Effector memory CD8-positive, alpha-beta T cell (primary cell): ENCODE measurements around the gene PIK3C2G.

Experiments used
- ATAC-seq: fragments of 150-1000 bp; cut with Tn5 transposase; replicated peaks from 2 replicates; pipeline ENCODE4 v1.10.0; 2021; ENCODE audit warnings: mild to moderate bottlenecking, moderate library complexity
- DNase-seq, 3 experiments: peaks; one replicate each; pipeline ENCODE4 v3.0.0; 2021
- H3K27ac Mint-ChIP-seq, 2 donors: one replicate each; pipeline ENCODE4 v1.8.0; 2022; ENCODE audit warnings: mild to moderate bottlenecking in 2 of 2, mixed read lengths in 2 of 2, moderate library complexity in 2 of 2
- H3K27me3 Mint-ChIP-seq, 2 donors: one replicate each; pipeline ENCODE4 v1.8.0; 2022; ENCODE audit warnings: mixed read lengths in 2 of 2
- H3K36me3 Mint-ChIP-seq: one replicate; pipeline ENCODE4 v1.8.0; 2022; ENCODE audit warnings: mild to moderate bottlenecking, moderate library complexity, mixed read lengths; ENCODE audit not compliant: insufficient read depth
- H3K4me1 Mint-ChIP-seq, 2 donors: one replicate each; pipeline ENCODE4 v1.8.0; 2022; ENCODE audit warnings: low read depth in 2 of 2, mixed read lengths in 2 of 2
- H3K4me3 Mint-ChIP-seq, 2 donors: one replicate each; pipeline ENCODE4 v1.8.0; 2022; ENCODE audit warnings: mild to moderate bottlenecking in 2 of 2, mixed read lengths in 2 of 2, moderate library complexity in 2 of 2
- H3K9me3 Mint-ChIP-seq, 2 donors: one replicate each; pipeline ENCODE4 v1.8.0; 2022; ENCODE audit warnings: mixed read lengths in 2 of 2

The PIK3C2G gene

GRCh38 chr12:18583655-18584054 lies 322.3 kb downstream of the PIK3C2G start:
- peaks cover 3% of the 10 kb centered on the region for H3K36me3 Mint-ChIP-seq
- H3K27me3 Mint-ChIP-seq = no peaks in the 10 kb centered on the region
- ATAC-seq = no peak
- H3K4me3 Mint-ChIP-seq = no peak overlapping the region
- DNase-seq = no peak
- no peak overlapping the region for H3K27ac Mint-ChIP-seq
- H3K9me3 Mint-ChIP-seq = peaks cover 12 to 14% of the 10 kb centered on the region in 2 donors
- H3K4me1 Mint-ChIP-seq = no peaks in the 10 kb centered on the region

GRCh38 chr12:18586581-18586980 lies 325.3 kb downstream of the PIK3C2G start:
- ATAC-seq = no peak
- Mint-ChIP-seq H3K9me3 (peaks cover 10 to 14% of the 10 kb centered on the region in 2 donors), H3K4me3 (no peak overlapping the region), H3K36me3 (peaks cover 3% of the 10 kb centered on the region), H3K27me3 (no peaks in the 10 kb centered on the region), H3K4me1 (no peaks in the 10 kb centered on the region), H3K27ac (no peak overlapping the region)
- DNase-seq = no peak

GRCh38 chr12:18589316-18589715 lies 328.0 kb downstream of the PIK3C2G start:
- Mint-ChIP-seq H3K9me3 (peaks cover 5 to 14% of the 10 kb centered on the region in 2 donors), H3K27me3 (no peaks in the 10 kb centered on the region), H3K4me3 (no peak overlapping the region), H3K27ac (no peak overlapping the region), H3K36me3 (peaks cover 3% of the 10 kb centered on the region), H3K4me1 (no peaks in the 10 kb centered on the region)
- DNase-seq = no peak
- ATAC-seq = no peak

GRCh38 chr12:18591473-18591872 lies 330.2 kb downstream of the PIK3C2G start:
- Mint-ChIP-seq H3K27ac (no peak overlapping the region), H3K27me3 (no peaks in the 10 kb centered on the region), H3K9me3 (peaks cover 0 to 2% of the 10 kb centered on the region in 2 donors), H3K4me3 (no peak overlapping the region), H3K36me3 (no peaks in the 10 kb centered on the region), H3K4me1 (no peaks in the 10 kb centered on the region)
- ATAC-seq = no peak
- no peak for DNase-seq

- Mint-ChIP-seq H3K4me1 (no peaks in the 10 kb centered on the region), H3K27me3 (no peaks in the 10 kb centered on the region), H3K4me3 (no peak overlapping the region), H3K27ac (no peak overlapping the region), H3K9me3 (no peaks in the 10 kb centered on the region), H3K36me3 (no peaks in the 10 kb centered on the region)
- no peak for ATAC-seq
- DNase-seq = no peak
Measured at GRCh38 chr12:18595412-18595811, 334.1 kb downstream of the PIK3C2G start.

- peaks cover 0 to 4% of the 10 kb centered on the region in 2 donors for H3K9me3 Mint-ChIP-seq
Measured at GRCh38 chr12:18601962-18602361, 340.6 kb downstream of the PIK3C2G start.

GRCh38 chr12:18612971-18613370 lies 351.7 kb downstream of the PIK3C2G start:
- Mint-ChIP-seq H3K27ac (no peak overlapping the region), H3K4me1 (no peaks in the 10 kb centered on the region), H3K36me3 (no peaks in the 10 kb centered on the region), H3K9me3 (peaks cover 0 to 2% of the 10 kb centered on the region in 2 donors), H3K27me3 (no peaks in the 10 kb centered on the region), H3K4me3 (no peak overlapping the region)
- no peak for ATAC-seq
- DNase-seq = no peak

More at GRCh38 chr12:18601962-18602361, 340.6 kb downstream of the PIK3C2G start:
- H3K36me3 Mint-ChIP-seq = no peaks in the 10 kb centered on the region
- H3K27ac Mint-ChIP-seq = no peak overlapping the region
- ATAC-seq = no peak
- no peaks in the 10 kb centered on the region for H3K4me1 Mint-ChIP-seq
- no peak for DNase-seq
- no peak overlapping the region for H3K4me3 Mint-ChIP-seq
- H3K27me3 Mint-ChIP-seq = no peaks in the 10 kb centered on the region

GRCh38 chr12:18620986-18621385 lies 359.7 kb downstream of the PIK3C2G start:
- H3K27me3 Mint-ChIP-seq = no peaks in the 10 kb centered on the region
- no peak for ATAC-seq
- DNase-seq = no peak
- no peaks in the 10 kb centered on the region for H3K4me1 Mint-ChIP-seq
- peaks cover 0 to 2% of the 10 kb centered on the region in 2 donors for H3K9me3 Mint-ChIP-seq
- H3K36me3 Mint-ChIP-seq = no peaks in the 10 kb centered on the region
- no peak overlapping the region for H3K4me3 Mint-ChIP-seq
- H3K27ac Mint-ChIP-seq = no peak overlapping the region

GRCh38 chr12:18629445-18629844 lies 368.1 kb downstream of the PIK3C2G start:
- no peak for ATAC-seq
- H3K9me3 Mint-ChIP-seq = peaks cover 4 to 14% of the 10 kb centered on the region in 2 donors

GRCh38 chr12:18629916-18630315 lies 368.6 kb downstream of the PIK3C2G start:
- peaks cover 3% of the 10 kb centered on the region for H3K36me3 Mint-ChIP-seq
- no peak overlapping the region for H3K27ac Mint-ChIP-seq
- H3K9me3 Mint-ChIP-seq = peaks cover 4 to 14% of the 10 kb centered on the region in 2 donors
- DNase-seq (no peak), ATAC-seq (no peak)
- no peaks in the 10 kb centered on the region for H3K27me3 Mint-ChIP-seq
- no peaks in the 10 kb centered on the region for H3K4me1 Mint-ChIP-seq
- no peak overlapping the region for H3K4me3 Mint-ChIP-seq

More at GRCh38 chr12:18629445-18629844, 368.1 kb downstream of the PIK3C2G start:
- H3K27me3 Mint-ChIP-seq = no peaks in the 10 kb centered on the region
- DNase-seq = no peak
- no peak overlapping the region for H3K4me3 Mint-ChIP-seq
- no peak overlapping the region for H3K27ac Mint-ChIP-seq
- no peaks in the 10 kb centered on the region for H3K4me1 Mint-ChIP-seq
- peaks cover 3% of the 10 kb centered on the region for H3K36me3 Mint-ChIP-seq

GRCh38 chr12:18631339-18631738 lies 370.0 kb downstream of the PIK3C2G start:
- Mint-ChIP-seq H3K27me3 (no peaks in the 10 kb centered on the region), H3K9me3 (peaks cover 4 to 14% of the 10 kb centered on the region in 2 donors), H3K4me1 (no peaks in the 10 kb centered on the region), H3K36me3 (peaks cover 3% of the 10 kb centered on the region), H3K27ac (no peak overlapping the region), H3K4me3 (no peak overlapping the region)
- DNase-seq = no peak
- no peak for ATAC-seq

GRCh38 chr12:18632848-18633247 lies 371.5 kb downstream of the PIK3C2G start:
- no peaks in the 10 kb centered on the region for H3K27me3 Mint-ChIP-seq
- no peak overlapping the region for H3K27ac Mint-ChIP-seq
- no peak for DNase-seq

GRCh38 chr12:18634382-18634781 lies 373.1 kb downstream of the PIK3C2G start:
- Mint-ChIP-seq H3K4me1 (no peaks in the 10 kb centered on the region), H3K9me3 (peaks cover 2 to 9% of the 10 kb centered on the region in 2 donors), H3K4me3 (no peak overlapping the region), H3K36me3 (peaks cover 3% of the 10 kb centered on the region), H3K27me3 (no peaks in the 10 kb centered on the region), H3K27ac (no peak overlapping the region)
- DNase-seq (no peak), ATAC-seq (no peak)

More at GRCh38 chr12:18632848-18633247, 371.5 kb downstream of the PIK3C2G start:
- H3K4me3 Mint-ChIP-seq = no peak overlapping the region
- ATAC-seq = no peak
- H3K4me1 Mint-ChIP-seq = no peaks in the 10 kb centered on the region
- H3K36me3 Mint-ChIP-seq = peaks cover 3% of the 10 kb centered on the region
- H3K9me3 Mint-ChIP-seq = peaks cover 5 to 14% of the 10 kb centered on the region in 2 donors

- Mint-ChIP-seq H3K27me3 (no peaks in the 10 kb centered on the region), H3K27ac (no peak overlapping the region), H3K9me3 (peaks cover 0 to 1% of the 10 kb centered on the region in 2 donors), H3K4me3 (no peak overlapping the region), H3K4me1 (no peaks in the 10 kb centered on the region), H3K36me3 (no peaks in the 10 kb centered on the region)
- ATAC-seq = no peak
- no peak for DNase-seq
Measured at GRCh38 chr12:18640321-18640955, 379.1 kb downstream of the PIK3C2G start.
